HepG2 (cell line): ENCODE data around the gene RFTN1. TPM values are rescaled to one million over a fixed set of nuclear protein-coding genes. Genes with fewer than 3 reads are reported as not detected.

Experiments used
- CBFB ChIP-seq: sonication (generic); formaldehyde crosslinking; IDR thresholded peaks from 2 replicates; pipeline ENCODE4 v1.4.0; 2020; ENCODE audit warnings: missing genetic modification reagents
- FOSL2 ChIP-seq: sonication (generic); formaldehyde crosslinking; IDR thresholded peaks from 2 replicates; pipeline ENCODE4 v1.4.0; 2020; ENCODE audit warnings: missing genetic modification reagents
- MTERF4 ChIP-seq: sonication (generic); formaldehyde crosslinking; IDR thresholded peaks from 2 replicates; pipeline ENCODE4 v1.8.0; 2023; ENCODE audit warnings: mild to moderate bottlenecking, missing genetic modification reagents
- SOX13 ChIP-seq, 3 experiments: fragments of 450-650 bp in 1 of 3; sonication (generic) in 1 of 3; formaldehyde crosslinking in 1 of 3; IDR thresholded peaks in 2 of 3; conservative IDR thresholded peaks in 1 of 3; 2 replicates each; pipeline versions ENCODE4 v1.5.0 to v1.6.1; 2016 to 2020; ENCODE audit warnings: antibody characterized with exemption in 1 of 3, mild to moderate bottlenecking in 1 of 3, missing compliant biosample characterization in 1 of 3, missing genetic modification reagents in 1 of 3, moderate library complexity in 1 of 3
- ZBTB33 ChIP-seq: sonication (generic); formaldehyde crosslinking; IDR thresholded peaks from 2 replicates; pipeline ENCODE4 v1.4.0; 2020; ENCODE audit warnings: missing genetic modification reagents
- ZEB1 ChIP-seq: IDR thresholded peaks from 2 replicates; pipeline ENCODE4 v1.6.1; 2012; ENCODE audit warnings: mild to moderate bottlenecking, low read depth, inconsistent platforms; ENCODE audit not compliant: insufficient replicate concordance
- ZNF275 ChIP-seq: sonication (generic); formaldehyde crosslinking; IDR thresholded peaks from 2 replicates; pipeline ENCODE4 v1.8.0; 2022; ENCODE audit warnings: missing genetic modification reagents, mild to moderate bottlenecking, inconsistent platforms, borderline replicate concordance
- polyA plus RNA-seq, 8 experiments: library from polyadenylated mRNA; depleted of rRNA in 3 of 8; stranded (reverse) in 7 of 8; unstranded in 1 of 8; fragments of >200 nt; fragmentation: Illumina TruSeq in 4 of 8; extraction: Trizol in 4 of 8; gene quantifications; 2 replicates each; pipeline versions ENCODE4 v1.2.1 to v1.2.3, GENCODE V29; 2011 to 2016; ENCODE audit warnings: low read depth in 4 of 8, missing spikeins in 1 of 8, mixed read lengths in 1 of 8; ENCODE audit not compliant: insufficient read depth in 1 of 8
- total RNA-seq, 5 experiments: library from RNA; depleted of rRNA; stranded (reverse); fragments of >200 nt; fragmentation: Illumina TruSeq; extraction: Trizol; gene quantifications; 2 replicates each; pipeline ENCODE4 v1.2.3, GENCODE V29; 2016; ENCODE audit warnings: low read depth in 1 of 5

RFTN1 gene
- total and polyA plus RNA-seq, 2 of the 13 experiments (the other 11 are each of a cell fraction or from before 2014, with no cell fraction given) = not detected

- no peak for TF ChIP-seq ZNF275 (CRISPR knock-in tag)
- TF ChIP-seq SOX13 (IDR thresholded peaks at IDR 0.05) = no peak
- TF ChIP-seq SOX13 (CRISPR knock-in tag; conservative IDR thresholded peaks at IDR 0.05 in 1 of 2, IDR thresholded peaks at IDR 0.05 in 1 of 2) = no peak
- TF ChIP-seq ZEB1 = no peak
- TF ChIP-seq ZBTB33 (CRISPR knock-in tag) = no peak
- TF ChIP-seq FOSL2 = no peak
- TF ChIP-seq MTERF4 (CRISPR knock-in tag) = no peak
- no peak for TF ChIP-seq CBFB (CRISPR knock-in tag)
Measured at GRCh38 chr3:16511681-16512434, 1.6 kb downstream of the RFTN1 start (continued).
